Ramos (cell line): ENCODE measurements around the gene ZNF165.
"Not testable (repeated sequence)": the region's sequence is repeated elsewhere in the genome, so short reads cannot be mapped to it uniquely, and the experiment has no call there.

Experiments
- in situ Hi-C: fragments of 300-500 bp; cut with MboI; formaldehyde crosslinking; loops from one replicate; pipeline ENCODE4 v1.14.3; 2022; ENCODE audit warnings: low sequenced_read_pairs; ENCODE audit not compliant: unreplicated experiment

The ZNF165 gene

DNA sequence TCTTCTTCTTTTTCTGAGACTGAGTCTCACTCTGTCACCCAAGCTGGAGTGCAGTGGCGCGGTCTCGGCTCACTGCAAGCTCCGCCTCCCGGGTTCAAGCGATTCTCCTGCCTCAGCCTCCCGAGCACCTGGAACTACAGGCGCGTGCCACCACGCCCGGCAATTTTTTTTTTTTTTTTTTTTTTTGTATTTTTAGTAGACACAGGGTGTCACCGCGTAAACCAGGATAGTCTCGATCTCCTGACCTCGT is at the start of gene ZNF165:
ZNF165 (plus strand) TSS at position 188 of the 250 bp plus-strand sequence. CDS start 4,913 bp downstream, outside the sequence.
- in situ Hi-C loops = not testable (repeated sequence)

DNA sequence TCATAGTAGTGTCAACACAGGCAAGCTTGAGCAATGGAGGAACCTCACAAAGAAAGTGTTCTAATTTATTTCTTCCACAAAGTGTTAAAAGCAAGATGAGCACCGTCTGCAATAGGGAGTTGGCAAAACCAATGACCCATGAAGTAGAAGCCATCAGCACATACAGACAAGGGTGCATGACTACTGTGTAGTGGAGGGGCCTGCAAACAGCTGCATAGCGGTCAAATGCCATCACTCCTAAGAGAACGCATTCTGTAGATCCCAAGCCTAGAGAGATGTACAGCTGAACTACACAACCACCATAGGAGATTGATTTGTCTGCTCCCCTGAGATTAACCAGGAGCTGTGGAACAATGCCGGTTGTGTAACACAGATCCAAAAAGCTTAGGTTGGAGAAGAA is 26.8 kb upstream of the ZNF165 start:
- in situ Hi-C loops = no loop called here

DNA sequence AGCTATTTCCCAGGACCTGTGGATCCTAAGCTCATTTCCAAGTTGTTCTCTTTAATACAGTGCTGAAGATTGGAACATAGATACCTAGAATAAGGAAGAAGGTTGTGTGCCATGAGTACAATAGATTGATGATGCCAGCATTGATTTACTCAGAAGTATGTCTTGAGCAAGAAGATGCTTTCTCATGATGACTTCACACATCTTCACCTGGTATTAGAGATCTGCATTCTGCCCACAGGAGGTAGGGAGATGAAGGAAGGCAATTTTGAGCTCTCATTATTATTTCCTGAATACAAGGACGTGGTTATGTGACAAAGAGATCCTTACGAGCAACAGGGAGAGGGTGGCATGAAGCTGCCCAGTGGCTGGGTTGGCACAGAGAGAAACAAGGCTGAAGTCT is 20.0 kb upstream of the ZNF165 start:
- in situ Hi-C loops = no loop called here

- in situ Hi-C loops = no loop called here
Observed at GRCh38 chr6:28064272-28064671, 16.1 kb upstream of the ZNF165 start.

- in situ Hi-C loops = no loop called here
Observed at GRCh38 chr6:28068067-28068466, 12.3 kb upstream of the ZNF165 start.

GRCh38 chr6:28070968-28071367 is 9.4 kb upstream of the ZNF165 start:
- in situ Hi-C loops = not testable (repeated sequence)

- in situ Hi-C loops = no loop called here
Observed at GRCh38 chr6:28078050-28078449, 2.3 kb upstream of the ZNF165 start.

- in situ Hi-C loops = no loop called here
Observed at GRCh38 chr6:28078836-28079235, 1.5 kb upstream of the ZNF165 start.

DNA sequence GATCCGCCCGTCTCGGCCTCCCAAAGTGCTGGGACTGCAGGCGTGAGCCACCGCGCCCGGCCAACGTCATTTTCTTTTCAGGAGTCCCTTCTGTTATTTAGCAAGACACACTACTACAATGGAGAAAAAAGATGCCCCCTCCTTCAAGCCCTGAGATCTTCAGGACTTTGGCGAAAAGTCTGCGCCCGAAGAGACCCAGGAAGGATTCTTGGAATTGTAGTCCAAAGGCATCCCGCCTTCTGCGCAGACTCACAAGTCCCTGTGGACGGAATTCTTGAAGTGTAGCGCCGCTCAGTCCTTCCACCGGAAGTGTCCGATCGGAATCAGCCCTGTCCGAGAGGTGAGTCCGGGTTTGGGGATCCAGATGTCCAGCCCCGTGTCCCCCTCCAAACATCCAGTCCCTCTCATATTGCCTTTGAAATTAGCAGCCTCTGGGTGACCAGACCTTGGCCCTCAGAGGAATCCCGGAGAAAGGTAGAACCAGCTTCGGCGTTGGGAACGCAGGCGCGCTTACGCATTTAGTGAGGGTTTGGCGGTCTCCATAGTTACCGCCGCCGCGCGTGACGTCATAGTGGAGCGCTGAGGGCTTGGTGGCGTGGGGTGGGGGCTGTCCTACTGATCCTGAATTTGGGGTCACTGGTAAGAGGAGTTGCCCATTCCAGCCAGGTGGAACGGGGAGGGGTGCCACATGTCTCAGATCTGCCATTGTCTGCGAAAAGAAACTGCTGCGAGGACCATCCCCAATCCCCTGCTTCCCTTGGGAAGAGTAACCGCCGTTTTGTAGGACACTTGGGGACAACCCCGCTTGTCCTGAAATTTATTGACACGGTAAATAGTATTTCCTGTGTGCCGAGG is 490 bp downstream of the ZNF165 start:
- in situ Hi-C loops = no loop called here

DNA sequence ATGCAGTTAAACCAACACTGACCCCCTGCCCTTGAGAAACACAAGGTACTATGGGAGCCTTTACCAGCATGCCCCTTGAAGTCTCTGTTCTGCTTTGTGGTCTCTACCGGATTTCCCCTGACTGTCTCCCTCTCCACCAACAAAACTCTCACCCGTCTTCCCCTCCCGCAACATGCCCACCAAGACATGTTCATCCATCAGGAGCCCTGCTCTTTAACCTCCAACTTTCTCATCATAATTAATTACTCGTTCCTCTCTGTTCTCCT is 1.1 kb downstream of the ZNF165 start:
- in situ Hi-C loops = no loop called here

GRCh38 chr6:28082939-28083338 is 2.6 kb downstream of the ZNF165 start:
- in situ Hi-C loops = no loop called here

- in situ Hi-C loops = no loop called here
Observed at GRCh38 chr6:28089054-28089453, 8.7 kb downstream of the ZNF165 start.

- in situ Hi-C loops = no loop called here
Observed at GRCh38 chr6:28090917-28091586, 10.7 kb downstream of the ZNF165 start.

DNA sequence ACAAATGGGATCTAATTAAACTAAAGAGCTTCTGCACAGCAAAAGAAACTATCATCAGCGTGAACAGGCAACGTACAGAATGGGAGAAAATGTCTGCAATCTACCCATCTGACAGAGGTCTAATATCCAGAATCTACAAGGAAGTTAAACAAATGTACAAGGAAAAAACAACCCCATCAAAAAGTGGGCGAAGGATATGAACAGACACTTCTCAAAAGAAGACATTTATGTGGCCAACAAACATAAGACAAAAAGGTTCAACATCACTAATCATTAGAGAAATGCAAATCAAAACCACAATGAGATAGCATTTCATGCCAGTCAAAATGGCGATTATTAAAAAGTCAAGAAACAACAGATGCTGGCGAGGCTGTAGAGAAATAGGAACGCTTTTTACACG is 21.9 kb downstream of the ZNF165 start:
- in situ Hi-C loops = not testable (repeated sequence)

GRCh38 chr6:28102699-28103098 is 22.3 kb downstream of the ZNF165 start:
- in situ Hi-C loops = not testable (repeated sequence)

DNA sequence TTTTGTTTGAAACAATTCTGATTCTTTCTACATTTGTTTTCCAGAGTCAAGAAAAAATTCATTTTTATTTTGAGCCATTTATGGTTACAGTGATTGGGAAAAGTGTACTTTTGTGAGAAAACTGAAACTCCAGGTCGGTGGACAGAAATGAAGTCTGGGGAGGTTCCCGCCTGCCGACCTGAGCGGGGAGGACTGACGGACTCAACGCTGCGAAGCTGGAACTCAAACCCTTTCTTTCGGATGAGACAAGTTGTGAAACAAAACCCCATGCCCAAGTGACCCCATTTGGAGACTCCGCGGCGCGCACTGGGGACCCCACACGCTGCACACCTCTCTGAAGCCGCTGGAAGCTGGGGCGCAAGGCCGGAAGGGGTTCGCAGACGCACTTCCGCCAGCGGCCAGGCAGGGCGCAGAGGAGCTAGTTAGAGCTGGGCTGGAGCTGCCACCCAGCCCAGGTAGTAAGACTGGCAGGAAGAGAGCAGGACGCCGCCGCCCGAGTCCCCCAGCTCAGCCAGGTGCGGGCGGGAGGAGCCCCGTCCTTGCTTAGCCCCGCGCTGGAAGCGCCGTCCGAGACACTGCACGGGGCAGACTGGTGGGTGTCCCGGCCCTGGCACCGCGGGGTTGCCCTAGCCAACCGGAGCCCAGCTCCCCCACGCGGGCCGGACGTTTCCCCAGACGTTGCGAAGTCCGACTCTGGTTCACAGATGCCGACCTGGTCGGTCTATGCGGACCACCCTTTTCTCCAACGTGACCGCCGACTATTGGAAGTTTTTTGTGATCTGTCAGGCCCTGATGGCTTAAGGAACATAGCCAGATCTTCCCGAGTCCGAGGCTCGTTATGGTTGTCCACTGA is 24.2 kb downstream of the ZNF165 start:
- in situ Hi-C loops = no loop called here

DNA sequence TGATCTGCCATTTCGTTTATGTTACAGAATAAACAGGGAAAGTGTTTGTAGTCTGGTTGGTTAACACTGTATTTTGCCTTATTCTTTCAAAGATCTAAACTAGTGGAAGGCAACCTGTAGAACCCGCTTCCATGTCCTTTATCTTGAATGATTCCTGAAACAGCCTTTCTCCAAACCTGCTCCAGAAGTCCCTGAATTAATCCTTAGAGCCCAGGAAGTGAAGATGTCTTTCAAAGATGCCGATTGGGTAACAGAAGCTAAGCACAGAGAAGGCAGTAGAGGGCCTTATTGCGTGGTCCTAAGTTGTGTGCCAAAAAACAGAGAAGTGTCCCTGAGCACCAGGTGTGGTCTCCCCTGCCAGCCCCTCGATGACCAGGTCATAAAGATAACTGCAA is 24.9 kb downstream of the ZNF165 start:
- in situ Hi-C loops = no loop called here

DNA sequence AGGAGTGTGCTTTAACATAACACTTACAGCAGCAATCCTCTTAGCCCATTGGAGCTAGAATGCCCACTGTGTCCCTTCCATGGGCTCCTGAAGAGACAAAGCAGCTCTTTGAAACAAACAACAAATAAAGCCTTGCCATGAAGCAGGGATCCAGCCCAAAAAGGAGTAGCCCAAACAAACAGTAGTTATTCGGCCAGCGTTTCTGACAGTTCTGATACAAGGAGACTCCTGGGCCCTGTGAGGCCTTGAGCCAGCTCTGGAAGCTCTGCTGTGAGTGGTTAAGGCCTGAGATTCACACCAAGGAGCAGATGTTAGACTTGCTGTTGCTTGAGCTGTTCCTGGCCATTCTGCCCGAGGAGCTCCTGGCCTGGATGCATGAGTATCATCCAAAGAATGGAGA is 27.1 kb downstream of the ZNF165 start:
- in situ Hi-C loops = no loop called here

DNA sequence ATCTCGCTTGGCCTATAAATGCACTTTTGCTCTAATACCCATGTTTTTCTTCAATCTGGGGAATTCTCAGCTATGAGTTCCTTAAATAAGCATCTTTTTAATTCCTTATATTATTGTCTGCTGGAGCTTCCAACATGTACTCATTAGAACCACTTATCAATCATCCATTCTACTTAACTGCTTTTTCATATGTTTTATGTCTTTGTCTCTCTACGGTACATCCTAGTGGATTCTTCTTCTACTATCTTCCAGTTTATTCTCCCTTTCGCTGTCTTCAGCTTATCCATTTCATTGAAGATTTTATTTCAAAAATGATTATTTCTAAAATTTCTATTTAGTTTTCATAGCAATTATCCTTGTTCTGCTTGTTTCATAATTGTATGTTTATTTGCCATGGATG is 31.6 kb downstream of the ZNF165 start:
- in situ Hi-C loops = no loop called here

- in situ Hi-C loops = no loop called here
Observed at GRCh38 chr6:28115799-28116198, 35.4 kb downstream of the ZNF165 start.

DNA sequence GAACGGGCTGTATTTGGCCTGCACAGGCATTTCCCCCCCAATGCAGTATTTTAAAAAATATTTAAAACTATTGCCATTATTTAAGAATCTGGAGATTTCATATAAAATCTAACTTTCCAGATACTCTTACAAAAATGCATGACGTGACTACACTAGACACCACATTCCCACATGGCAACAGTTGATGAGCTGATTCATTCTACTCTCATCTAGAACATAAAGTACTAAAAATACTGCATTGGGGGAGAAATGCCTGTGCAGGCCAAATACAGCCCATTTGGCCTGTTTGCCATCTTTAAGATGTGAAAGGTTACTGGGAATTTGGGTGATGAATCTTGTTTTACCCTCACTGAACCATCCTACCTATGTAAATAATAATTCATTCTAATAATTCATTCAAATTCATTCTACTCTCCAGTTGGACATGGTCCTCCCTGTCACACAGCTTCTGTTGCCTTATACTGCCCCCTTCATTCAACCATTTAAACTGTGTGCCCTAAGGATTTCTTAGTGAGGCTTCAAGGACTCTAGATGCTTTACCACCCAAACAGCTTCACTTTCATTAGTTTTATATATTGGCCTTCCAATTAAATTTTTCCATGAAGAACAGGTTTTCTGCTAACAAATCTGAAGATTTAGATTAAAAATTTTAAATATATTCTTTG is 37.1 kb downstream of the ZNF165 start:
- in situ Hi-C loops = no loop called here
